Measurements from ENCODE around the gene MARCHF2. TPM values are rescaled to one million over a fixed set of nuclear protein-coding genes. Genes with fewer than 3 reads are reported as not detected.
A peak's percentile ranks its signal among the peaks of the same experiment; 100 is the strongest.

MARCHF2 gene
- total RNA-seq, 2 donors from 2014 or later: 222 to 270 TPM

DNA sequence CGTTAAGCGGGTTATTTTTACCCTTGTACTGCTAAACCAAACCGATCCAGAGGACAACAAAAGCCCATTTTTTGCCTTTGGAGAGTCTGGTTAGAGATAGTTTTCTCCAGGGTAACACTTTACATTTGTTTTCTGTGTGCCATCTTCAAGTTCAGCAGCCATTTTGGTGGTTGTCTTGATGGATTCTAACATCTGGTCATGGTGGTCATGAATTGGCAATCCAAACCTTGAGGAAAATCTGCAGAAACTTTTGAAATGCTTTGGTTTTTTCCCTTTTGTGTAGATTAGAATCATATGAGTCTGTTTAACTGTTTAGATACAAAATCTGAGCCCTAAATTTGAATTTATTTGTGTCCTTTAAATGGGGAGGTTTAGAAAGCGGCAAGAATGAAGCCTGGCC is 48.3 kb downstream of the MARCHF2 start:
- Histone ChIP-seq H3K27ac (peak overlapping the region in 1 of 2 donors; percentile 1), H3K27me3 (no peaks in the 10 kb centered on the region), H3K9me3 (no peaks in the 10 kb centered on the region), H3K4me3 (no peak overlapping the region), H3K4me1 (peaks cover 0 to 65% of the 10 kb centered on the region in 2 donors), H3K36me3 (peaks cover 42% of the 10 kb centered on the region)
- TF ChIP-seq, protein P1, sequence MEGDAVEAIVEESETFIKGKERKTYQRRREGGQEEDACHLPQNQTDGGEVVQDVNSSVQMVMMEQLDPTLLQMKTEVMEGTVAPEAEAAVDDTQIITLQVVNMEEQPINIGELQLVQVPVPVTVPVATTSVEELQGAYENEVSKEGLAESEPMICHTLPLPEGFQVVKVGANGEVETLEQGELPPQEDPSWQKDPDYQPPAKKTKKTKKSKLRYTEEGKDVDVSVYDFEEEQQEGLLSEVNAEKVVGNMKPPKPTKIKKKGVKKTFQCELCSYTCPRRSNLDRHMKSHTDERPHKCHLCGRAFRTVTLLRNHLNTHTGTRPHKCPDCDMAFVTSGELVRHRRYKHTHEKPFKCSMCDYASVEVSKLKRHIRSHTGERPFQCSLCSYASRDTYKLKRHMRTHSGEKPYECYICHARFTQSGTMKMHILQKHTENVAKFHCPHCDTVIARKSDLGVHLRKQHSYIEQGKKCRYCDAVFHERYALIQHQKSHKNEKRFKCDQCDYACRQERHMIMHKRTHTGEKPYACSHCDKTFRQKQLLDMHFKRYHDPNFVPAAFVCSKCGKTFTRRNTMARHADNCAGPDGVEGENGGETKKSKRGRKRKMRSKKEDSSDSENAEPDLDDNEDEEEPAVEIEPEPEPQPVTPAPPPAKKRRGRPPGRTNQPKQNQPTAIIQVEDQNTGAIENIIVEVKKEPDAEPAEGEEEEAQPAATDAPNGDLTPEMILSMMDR (IDR thresholded peaks at IDR 0.05): no peak
- no peak for DNase-seq (ENCODE audit: low spot score)

DNA sequence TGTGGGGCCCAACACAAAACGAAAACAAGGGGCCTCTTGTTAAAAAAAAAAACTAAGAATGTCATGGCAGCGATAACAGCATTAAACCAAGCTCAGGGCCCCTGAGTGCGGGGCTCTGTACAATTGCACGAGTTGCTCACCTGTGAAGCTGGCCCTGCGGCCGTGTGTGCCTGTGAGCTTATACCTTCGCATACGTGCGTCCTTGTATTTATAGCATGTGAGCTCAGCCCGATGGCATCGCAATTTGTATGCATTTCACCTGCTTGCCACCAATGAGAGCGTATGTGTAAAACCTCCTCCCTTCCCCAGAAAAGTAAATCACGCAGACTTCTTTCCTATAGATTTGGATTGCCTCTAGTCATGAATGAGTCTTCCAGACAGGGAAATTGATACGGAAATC is 48.8 kb downstream of the MARCHF2 start:
- H3K4me3 ChIP-seq: no peak overlapping the region
- H3K27me3 ChIP-seq: no peaks in the 10 kb centered on the region
- DNase-seq (ENCODE audit: low spot score): no peak
- no peaks in the 10 kb centered on the region for H3K9me3 ChIP-seq
- TF ChIP-seq, protein P1 (IDR thresholded peaks at IDR 0.05): no peak
- peaks cover 0 to 60% of the 10 kb centered on the region in 2 donors for H3K4me1 ChIP-seq
- H3K27ac ChIP-seq: peak overlapping the region in 1 of 2 donors; percentile 1
- H3K36me3 ChIP-seq: peaks cover 42% of the 10 kb centered on the region

DNA sequence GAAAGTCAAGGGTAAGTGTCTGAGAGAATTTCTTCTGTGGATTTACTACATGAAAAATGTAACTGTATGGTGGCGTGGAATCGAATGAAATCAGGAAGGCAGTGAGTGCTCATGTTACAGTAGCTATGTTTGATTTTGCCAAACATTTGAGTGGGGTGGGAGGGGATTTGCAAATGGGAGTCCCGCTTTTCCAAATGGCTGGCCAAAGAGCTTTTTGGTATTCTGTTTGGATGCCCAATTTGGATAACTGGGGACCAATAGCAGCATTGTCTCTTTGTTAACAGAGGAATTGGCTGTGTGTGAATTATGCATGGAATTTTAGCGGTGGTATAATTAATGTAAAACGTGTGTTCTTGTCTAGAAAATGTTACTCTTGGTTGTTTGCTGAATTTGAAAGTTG is 49.5 kb downstream of the MARCHF2 start:
- Histone ChIP-seq H3K4me3 (no peak overlapping the region), H3K36me3 (peaks cover 43% of the 10 kb centered on the region)

GRCh38 chr19:8463365-8463764 is 50.3 kb downstream of the MARCHF2 start:
- H3K27ac ChIP-seq: no peak overlapping the region

More for the DNA sequence above, 49.5 kb downstream of the MARCHF2 start:
- H3K9me3 ChIP-seq: no peaks in the 10 kb centered on the region
- H3K27ac ChIP-seq: no peak overlapping the region
- no peaks in the 10 kb centered on the region for H3K27me3 ChIP-seq
- TF ChIP-seq, protein P1 (IDR thresholded peaks at IDR 0.05): no peak
- peaks cover 0 to 54% of the 10 kb centered on the region in 2 donors for H3K4me1 ChIP-seq
- DNase-seq (ENCODE audit: low spot score): no peak

GRCh38 chr19:8466018-8466417 is 52.9 kb downstream of the MARCHF2 start:
- Histone ChIP-seq H3K27me3 (no peaks in the 10 kb centered on the region), H3K4me3 (no peak overlapping the region), H3K27ac (no peak overlapping the region), H3K4me1 (peaks cover 0 to 20% of the 10 kb centered on the region in 2 donors), H3K36me3 (peaks cover 78% of the 10 kb centered on the region), H3K9me3 (no peaks in the 10 kb centered on the region)
- TF ChIP-seq, protein P1 (IDR thresholded peaks at IDR 0.05): no peak
- no peak for DNase-seq (ENCODE audit: low spot score)

More at GRCh38 chr19:8463365-8463764, 50.3 kb downstream of the MARCHF2 start:
- Histone ChIP-seq H3K9me3 (no peaks in the 10 kb centered on the region), H3K27me3 (no peaks in the 10 kb centered on the region), H3K4me3 (no peak overlapping the region), H3K36me3 (peaks cover 51% of the 10 kb centered on the region), H3K4me1 (peaks cover 0 to 46% of the 10 kb centered on the region in 2 donors)
- TF ChIP-seq, protein P1 (IDR thresholded peaks at IDR 0.05): no peak
- no peak for DNase-seq (ENCODE audit: low spot score)

GRCh38 chr19:8468124-8468523 is 55.0 kb downstream of the MARCHF2 start:
- TF ChIP-seq, protein P1 (IDR thresholded peaks at IDR 0.05): no peak
- no peaks in the 10 kb centered on the region for H3K9me3 ChIP-seq
- peaks cover 96% of the 10 kb centered on the region for H3K36me3 ChIP-seq
- H3K27ac ChIP-seq: no peak overlapping the region
- no peak for DNase-seq (ENCODE audit: low spot score)
- peaks cover 0 to 7% of the 10 kb centered on the region in 2 donors for H3K4me1 ChIP-seq
- no peaks in the 10 kb centered on the region for H3K27me3 ChIP-seq
- H3K4me3 ChIP-seq: no peak overlapping the region

All from right atrium auricular region (tissue), 2 donors.